Measurements from ENCODE around the gene SEPTIN5. TPM values are rescaled to one million over a fixed set of nuclear protein-coding genes. Genes with fewer than 3 reads are reported as not detected.

The SEPTIN5 gene
- total RNA-seq, 3 donors from 2014 or later: 1.2 to 17.8 (median 2.7) TPM

- ATAC-seq (peak; percentile 77), DNase-seq (peak; percentile 68 to 70 (median 69))
- intact Hi-C loops (cut with DNase I, micrococcal nuclease): no loop called here
- H3K4me1 ChIP-seq (ENCODE audit: low read depth): peaks cover 15% of the 10 kb centered on the region
- no peak for TF ChIP-seq CTCF (IDR thresholded peaks at IDR 0.05)
- no peak overlapping the region for H3K4me3 ChIP-seq
- H3K36me3 ChIP-seq (ENCODE audit: low read depth): no peaks in the 10 kb centered on the region
- no peaks in the 10 kb centered on the region for H3K9me3 ChIP-seq
Measured at GRCh38 chr22:19766511-19767426, 52.5 kb downstream of the SEPTIN5 start.

GRCh38 chr22:19767427-19768341, 53.4 kb downstream of the SEPTIN5 start:
- Histone ChIP-seq H3K4me3 (no peak overlapping the region), H3K9me3 (no peaks in the 10 kb centered on the region), H3K36me3 (ENCODE audit: low read depth) (no peaks in the 10 kb centered on the region), H3K4me1 (ENCODE audit: low read depth) (peaks cover 15% of the 10 kb centered on the region)
- intact Hi-C loops (cut with DNase I, micrococcal nuclease): no loop called here
- DNase-seq (peak in 1 of 3 donors; percentile 12), ATAC-seq (peak; percentile 5)
- no peak for TF ChIP-seq CTCF (IDR thresholded peaks at IDR 0.05)

- no peak for ATAC-seq
- Histone ChIP-seq H3K4me3 (no peak overlapping the region), H3K9me3 (no peaks in the 10 kb centered on the region), H3K4me1 (ENCODE audit: low read depth) (peaks cover 15% of the 10 kb centered on the region), H3K36me3 (ENCODE audit: low read depth) (no peaks in the 10 kb centered on the region)
- TF ChIP-seq CTCF (IDR thresholded peaks at IDR 0.05): no peak
- peak in 1 of 3 donors; percentile 14 for DNase-seq
- intact Hi-C loops (cut with DNase I, micrococcal nuclease): no loop called here
Measured at GRCh38 chr22:19769393-19769715, 55.1 kb downstream of the SEPTIN5 start.

GRCh38 chr22:19770349-19771220, 56.3 kb downstream of the SEPTIN5 start:
- intact Hi-C loops (cut with DNase I, micrococcal nuclease): no loop called here

More at GRCh38 chr22:19770349-19771220, 56.3 kb downstream of the SEPTIN5 start:
- H3K4me1 ChIP-seq (ENCODE audit: low read depth): peaks cover 11% of the 10 kb centered on the region
- no peaks in the 10 kb centered on the region for H3K36me3 ChIP-seq (ENCODE audit: low read depth)
- DNase-seq: peak in 2 of 3 donors; percentile 15 to 29
- no peak for ATAC-seq
- H3K4me3 ChIP-seq: no peak overlapping the region
- no peaks in the 10 kb centered on the region for H3K9me3 ChIP-seq
- no peak for TF ChIP-seq CTCF (IDR thresholded peaks at IDR 0.05)
